Gastrocnemius medialis (tissue), 4 donors: ENCODE measurements around the gene PWWP2B. TPM values are rescaled to one million over a fixed set of nuclear protein-coding genes. Genes with fewer than 3 reads are reported as not detected.

Experiments
- ATAC-seq, 2 donors: fragments of 150-250 bp; one replicate each; pipeline ENCODE4 v1.9.1; 2016
- DNase-seq, 2 donors: peaks; one replicate each; pipeline ENCODE4 v3.0.0-alpha.2; 2019
- H3K27ac ChIP-seq, 4 donors: fragments of 200-600 bp; sonication (generic); 1 replicate in 1 of 4; 2 replicates in 3 of 4; pipeline ENCODE4 v1.5.1; 2016 to 2018; ENCODE audit warnings: mild to moderate bottlenecking in 2 of 4, moderate library complexity in 1 of 4
- H3K27me3 ChIP-seq, 3 donors: fragments of 200-600 bp; sonication (generic) in 2 of 3; 1 replicate in 1 of 3; 2 replicates in 2 of 3; pipeline versions ENCODE4 v1.5.1 to v1.6.0; 2016 to 2019; ENCODE audit warnings: mild to moderate bottlenecking in 1 of 3, moderate library complexity in 1 of 3
- H3K36me3 ChIP-seq, 2 donors: fragments of 200-600 bp; sonication (generic) in 1 of 2; one replicate each; pipeline ENCODE4 v1.5.1; 2017 to 2018
- H3K4me1 ChIP-seq, 2 donors: fragments of 200-600 bp; sonication (generic) in 1 of 2; one replicate each; pipeline ENCODE4 v1.5.1; 2016 to 2017; ENCODE audit warnings: mild to moderate bottlenecking in 2 of 2
- H3K4me3 ChIP-seq, 4 donors: fragments of 200-600 bp; sonication (generic) in 3 of 4; 1 replicate in 1 of 4; 2 replicates in 3 of 4; pipeline ENCODE4 v1.5.1; 2016 to 2019; ENCODE audit warnings: mild to moderate bottlenecking in 2 of 4
- H3K9me3 ChIP-seq, 3 donors: fragments of 200-600 bp; sonication (generic) in 2 of 3; 1 replicate in 1 of 3; 2 replicates in 2 of 3; pipeline ENCODE4 v1.5.1; 2016 to 2019
- POLR2A ChIP-seq, 2 donors: fragments of 450-650 bp; IDR thresholded peaks; one replicate each; pipeline ENCODE4 v1.6.1; 2017; ENCODE audit warnings: antibody characterized with exemption in 2 of 2, mild to moderate bottlenecking in 2 of 2, moderate library complexity in 2 of 2
- in situ Hi-C, 4 donors: fragments of 200-750 bp; cut with MboI; loops; one replicate each; pipeline versions ENCODE4 v1.15.0 to v1.8.0; 2017; ENCODE audit warnings: low sequenced_read_pairs in 4 of 4
- intact Hi-C: fragments of 100-400 bp; cut with DNase I; formaldehyde crosslinking; loops from one replicate; pipeline ENCODE4 v1.15.1; 2023; ENCODE audit warnings: low total_unique reads
- total RNA-seq, 4 donors: library from RNA; depleted of rRNA; stranded (reverse); fragments of >200 nt; gene quantifications; one replicate each; pipeline versions ENCODE4 v1.1.0 to v1.2.3, GENCODE V29; 2016
- TF ChIP-seq, protein P1 (sequence below), 5 experiments: fragments of 450-650 bp in 3 of 5; fragments of 200-600 bp in 2 of 5; sonication (generic) in 2 of 5; IDR thresholded peaks in 4 of 5; conservative IDR thresholded peaks in 1 of 5; 1 replicate in 4 of 5; 2 replicates in 1 of 5; pipeline ENCODE4 v1.5.1; 2016 to 2019; ENCODE audit warnings: antibody characterized with exemption in 5 of 5, mild to moderate bottlenecking in 3 of 5, moderate library complexity in 3 of 5

PWWP2B gene
- total RNA-seq, 4 donors from 2014 or later = 22.7 to 30.9 (median 24.4) TPM

DNA sequence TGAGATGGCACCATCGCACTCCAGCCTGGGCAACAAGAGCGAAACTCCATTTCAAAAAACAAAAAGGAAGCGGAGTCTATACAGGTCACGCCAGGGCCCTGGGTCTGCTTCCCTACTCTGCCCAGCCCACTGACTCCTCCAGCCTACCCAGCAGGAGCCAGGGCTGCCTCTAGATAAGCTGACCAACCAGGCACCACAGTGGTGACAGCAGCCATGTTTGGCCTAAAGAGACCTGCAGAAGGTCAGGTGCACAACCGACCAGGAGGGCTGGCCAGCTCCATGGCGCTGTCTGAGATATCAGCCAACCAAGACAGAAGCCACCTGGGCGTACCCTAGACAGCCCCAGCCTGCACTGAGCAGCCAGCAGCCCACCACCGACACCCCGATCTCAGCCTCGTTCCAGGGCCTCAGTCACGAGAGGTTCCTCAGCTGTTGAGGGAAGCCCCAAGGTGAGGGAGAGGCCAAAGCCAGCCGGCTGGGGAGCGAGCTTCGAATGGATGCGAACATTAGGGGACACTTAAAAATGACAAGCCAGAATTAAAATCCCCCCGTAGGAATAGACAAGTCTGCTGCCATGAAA lies 24.4 kb upstream of the PWWP2B start:
- H3K27me3 ChIP-seq = no peaks in the 10 kb centered on the region
- ATAC-seq (no peak), DNase-seq (no peak)
- no peaks in the 10 kb centered on the region for H3K4me1 ChIP-seq
- in situ Hi-C loops (no loop called here), intact Hi-C loops (no loop called here)
- TF ChIP-seq, protein P1, sequence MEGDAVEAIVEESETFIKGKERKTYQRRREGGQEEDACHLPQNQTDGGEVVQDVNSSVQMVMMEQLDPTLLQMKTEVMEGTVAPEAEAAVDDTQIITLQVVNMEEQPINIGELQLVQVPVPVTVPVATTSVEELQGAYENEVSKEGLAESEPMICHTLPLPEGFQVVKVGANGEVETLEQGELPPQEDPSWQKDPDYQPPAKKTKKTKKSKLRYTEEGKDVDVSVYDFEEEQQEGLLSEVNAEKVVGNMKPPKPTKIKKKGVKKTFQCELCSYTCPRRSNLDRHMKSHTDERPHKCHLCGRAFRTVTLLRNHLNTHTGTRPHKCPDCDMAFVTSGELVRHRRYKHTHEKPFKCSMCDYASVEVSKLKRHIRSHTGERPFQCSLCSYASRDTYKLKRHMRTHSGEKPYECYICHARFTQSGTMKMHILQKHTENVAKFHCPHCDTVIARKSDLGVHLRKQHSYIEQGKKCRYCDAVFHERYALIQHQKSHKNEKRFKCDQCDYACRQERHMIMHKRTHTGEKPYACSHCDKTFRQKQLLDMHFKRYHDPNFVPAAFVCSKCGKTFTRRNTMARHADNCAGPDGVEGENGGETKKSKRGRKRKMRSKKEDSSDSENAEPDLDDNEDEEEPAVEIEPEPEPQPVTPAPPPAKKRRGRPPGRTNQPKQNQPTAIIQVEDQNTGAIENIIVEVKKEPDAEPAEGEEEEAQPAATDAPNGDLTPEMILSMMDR (IDR thresholded peaks at IDR 0.05 in 4 of 5, conservative IDR thresholded peaks at IDR 0.05 in 1 of 5) = no peak
- TF ChIP-seq POLR2A (IDR thresholded peaks at IDR 0.05) = no peak
- H3K36me3 ChIP-seq = no peaks in the 10 kb centered on the region
- H3K4me3 ChIP-seq = no peak overlapping the region
- H3K27ac ChIP-seq = no peak overlapping the region
- no peaks in the 10 kb centered on the region for H3K9me3 ChIP-seq

DNA sequence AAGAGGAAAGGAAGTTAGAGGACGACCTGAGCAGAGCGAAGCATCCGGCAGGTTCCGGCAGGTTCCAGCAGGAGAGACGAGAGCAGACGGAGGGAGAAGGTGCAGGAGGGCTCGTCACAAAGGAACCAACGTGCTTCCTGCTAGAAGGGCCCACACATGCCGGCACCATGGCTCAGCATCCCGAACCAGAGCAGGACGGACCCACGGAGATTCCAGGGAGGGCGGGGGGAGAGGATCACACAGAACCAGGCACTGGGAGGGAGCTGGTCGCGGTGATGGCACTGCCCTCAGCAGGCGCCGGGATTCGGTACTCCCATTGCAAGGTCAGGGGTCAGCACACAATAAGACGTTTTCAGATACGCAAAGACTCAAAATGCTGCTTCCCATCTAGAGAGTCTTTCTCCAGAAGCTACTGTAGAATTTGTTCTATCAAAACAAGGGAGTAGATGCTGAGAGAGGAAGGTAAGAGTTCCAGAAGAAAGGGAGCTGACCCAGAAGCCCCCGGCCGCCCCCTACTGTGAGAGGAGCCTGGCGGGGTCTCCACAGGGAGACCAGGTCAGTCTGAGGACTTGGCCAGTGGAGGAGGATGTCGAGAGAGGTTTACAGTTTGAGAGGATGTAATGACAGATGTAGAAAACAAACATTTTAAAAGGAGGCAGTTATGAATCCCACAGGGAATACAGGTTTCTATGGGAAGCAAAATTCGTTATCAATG lies 23.6 kb upstream of the PWWP2B start:
- intact Hi-C loops (no loop called here), in situ Hi-C loops (no loop called here)
- H3K36me3 ChIP-seq = no peaks in the 10 kb centered on the region
- no peaks in the 10 kb centered on the region for H3K9me3 ChIP-seq
- no peaks in the 10 kb centered on the region for H3K4me1 ChIP-seq
- DNase-seq (no peak), ATAC-seq (no peak)
- TF ChIP-seq POLR2A (IDR thresholded peaks at IDR 0.05) = no peak
- TF ChIP-seq, protein P1 (IDR thresholded peaks at IDR 0.05 in 4 of 5, conservative IDR thresholded peaks at IDR 0.05 in 1 of 5) = no peak
- H3K27me3 ChIP-seq = no peaks in the 10 kb centered on the region
- H3K4me3 ChIP-seq = no peak overlapping the region
- no peak overlapping the region for H3K27ac ChIP-seq

DNA sequence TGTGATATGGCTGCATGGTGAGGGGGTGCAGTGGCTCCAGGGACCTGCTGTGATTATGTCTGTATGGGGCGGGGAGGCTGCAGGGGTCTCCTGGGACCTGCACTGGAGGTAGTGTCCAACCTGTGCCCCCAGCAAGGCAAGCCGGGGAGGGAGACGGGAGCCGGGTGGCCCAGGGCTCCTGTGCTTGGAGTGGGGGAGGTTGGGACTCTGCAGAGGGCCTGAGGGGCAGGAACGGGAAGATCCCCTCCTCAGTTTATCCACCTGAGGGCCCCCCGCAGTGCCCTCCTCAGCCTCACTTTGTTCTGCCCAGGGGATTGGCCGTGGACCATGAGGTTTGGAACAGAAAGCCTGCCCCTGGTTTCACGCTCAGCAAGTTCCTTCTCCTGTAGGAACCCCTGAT lies 22.8 kb upstream of the PWWP2B start:
- intact Hi-C loops = no loop called here
- no peak for ATAC-seq

DNA sequence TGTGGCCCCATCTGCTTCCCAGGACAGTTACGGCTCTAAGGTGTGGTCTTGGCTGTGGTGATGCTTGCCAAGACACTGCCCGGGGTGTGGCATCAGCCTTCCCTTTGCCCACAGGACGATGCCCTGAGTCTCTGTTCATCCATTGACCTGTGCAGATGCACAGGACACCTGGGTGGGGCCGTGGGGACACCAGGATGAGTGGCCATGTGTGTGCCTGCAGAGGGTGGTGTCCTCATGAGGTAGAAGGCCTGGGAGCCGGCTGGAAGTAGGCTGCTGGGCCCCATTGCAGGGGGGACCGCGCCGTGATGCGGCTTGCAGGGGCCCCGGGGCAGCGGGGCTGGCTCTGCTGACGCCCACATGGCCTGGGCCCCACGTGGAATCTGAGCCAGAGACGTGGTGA lies 22.4 kb upstream of the PWWP2B start:
- Histone ChIP-seq H3K36me3 (no peaks in the 10 kb centered on the region), H3K27ac (no peak overlapping the region), H3K4me1 (no peaks in the 10 kb centered on the region), H3K4me3 (no peak overlapping the region), H3K27me3 (no peaks in the 10 kb centered on the region), H3K9me3 (no peaks in the 10 kb centered on the region)
- intact Hi-C loops (no loop called here), in situ Hi-C loops (loop anchor here in 3 of 4 donors (25.0 kb wide), 2 partner anchors 163 to 263 kb away; partner anchors contain the start of gene INPP5A (in 1 of the 3))
- TF ChIP-seq, protein P1 (IDR thresholded peaks at IDR 0.05 in 4 of 5, conservative IDR thresholded peaks at IDR 0.05 in 1 of 5) = no peak
- TF ChIP-seq POLR2A (IDR thresholded peaks at IDR 0.05) = no peak
- ATAC-seq (no peak), DNase-seq (no peak)

More for the DNA sequence above, 22.8 kb upstream of the PWWP2B start:
- H3K4me1 ChIP-seq = no peaks in the 10 kb centered on the region
- no peaks in the 10 kb centered on the region for H3K27me3 ChIP-seq
- no peaks in the 10 kb centered on the region for H3K9me3 ChIP-seq
- no peak for DNase-seq
- H3K36me3 ChIP-seq = no peaks in the 10 kb centered on the region
- TF ChIP-seq, protein P1 (IDR thresholded peaks at IDR 0.05 in 4 of 5, conservative IDR thresholded peaks at IDR 0.05 in 1 of 5) = no peak
- TF ChIP-seq POLR2A (IDR thresholded peaks at IDR 0.05) = no peak
- in situ Hi-C loops = no loop called here
- no peak overlapping the region for H3K27ac ChIP-seq
- no peak overlapping the region for H3K4me3 ChIP-seq
